Activated T-helper 2 cell treated with anti-CD3 and anti-CD28 coated beads, Interferon-gamma antibody, Interleukin-2, Interleukin-4, amounts not matched to agents 10 μg/mL and 5 μg/mL and 100 μg/mL, durations not matched to agents 14 hours and 24 hours and 36 hours (primary cell): ENCODE measurements around the gene AFDN. TPM values are rescaled to one million over a fixed set of nuclear protein-coding genes. Genes with fewer than 3 reads are reported as not detected.

Experiments
- DNase-seq: peaks from one replicate; pipeline ENCODE4 v3.0.0; 2021; ENCODE audit warnings: low spot score
- H3K27ac Mint-ChIP-seq: one replicate; pipeline ENCODE4 v1.8.0; 2021; ENCODE audit warnings: mixed read lengths
- H3K27me3 Mint-ChIP-seq: one replicate; pipeline ENCODE4 v1.8.0; 2021; ENCODE audit warnings: low read depth, mixed read lengths
- H3K36me3 Mint-ChIP-seq: one replicate; pipeline ENCODE4 v1.8.0; 2021; ENCODE audit warnings: low read depth, mixed read lengths
- H3K4me1 Mint-ChIP-seq: one replicate; pipeline ENCODE4 v1.8.0; 2021; ENCODE audit warnings: low read depth, mixed read lengths
- H3K4me3 Mint-ChIP-seq: one replicate; pipeline ENCODE4 v1.8.0; 2021; ENCODE audit warnings: low read depth, mild to moderate bottlenecking, moderate library complexity, mixed read lengths
- H3K9me3 Mint-ChIP-seq: one replicate; pipeline ENCODE4 v1.8.0; 2021; ENCODE audit warnings: mixed read lengths
- intact Hi-C: fragments of 100-400 bp; cut with micrococcal nuclease; formaldehyde crosslinking; loops from one replicate; pipeline ENCODE4 v1.15.1; 2023
- total RNA-seq: library from RNA; stranded (reverse); gene quantifications from 2 replicates; pipeline ENCODE4 v1.2.3, GENCODE V29; 2022

AFDN gene
- total RNA-seq, 1 donor from 2014 or later = 28.2 TPM

DNA sequence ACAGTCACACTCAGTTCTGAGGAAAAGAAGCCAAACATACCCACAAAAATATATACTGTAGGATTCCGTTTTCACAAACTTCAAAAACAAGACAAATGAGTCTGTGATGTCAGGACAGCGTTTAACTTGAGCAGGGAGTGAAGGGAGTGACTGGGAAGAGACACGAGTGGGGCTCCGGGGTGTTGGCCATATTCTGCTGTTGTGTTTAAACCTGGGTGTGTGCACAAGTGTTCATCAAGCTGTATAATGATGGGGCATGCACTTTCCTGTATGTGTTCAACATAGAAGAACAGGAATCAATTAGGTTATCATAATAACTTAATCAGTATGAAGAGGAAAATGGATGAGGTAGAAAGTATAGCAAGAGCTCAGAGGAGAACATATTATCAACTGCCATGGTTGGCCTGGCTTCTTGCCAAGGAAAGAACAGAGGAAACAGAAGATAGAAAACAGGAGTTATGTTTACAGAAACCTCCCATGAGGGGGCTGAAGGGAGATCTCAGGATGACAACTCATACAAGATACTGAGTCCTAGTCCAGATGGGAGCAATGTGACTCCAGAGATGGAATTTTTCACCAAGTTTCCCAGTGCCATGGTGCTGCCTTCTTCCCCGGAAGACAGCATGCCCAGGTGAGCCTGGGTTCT lies 15.1 kb upstream of the AFDN start:
- Mint-ChIP-seq H3K9me3 (no peaks in the 10 kb centered on the region), H3K4me1 (no peaks in the 10 kb centered on the region), H3K4me3 (no peak overlapping the region), H3K27ac (no peak overlapping the region), H3K27me3 (peaks cover 17% of the 10 kb centered on the region), H3K36me3 (no peaks in the 10 kb centered on the region)
- intact Hi-C loops = no loop called here
- no peak for DNase-seq

DNA sequence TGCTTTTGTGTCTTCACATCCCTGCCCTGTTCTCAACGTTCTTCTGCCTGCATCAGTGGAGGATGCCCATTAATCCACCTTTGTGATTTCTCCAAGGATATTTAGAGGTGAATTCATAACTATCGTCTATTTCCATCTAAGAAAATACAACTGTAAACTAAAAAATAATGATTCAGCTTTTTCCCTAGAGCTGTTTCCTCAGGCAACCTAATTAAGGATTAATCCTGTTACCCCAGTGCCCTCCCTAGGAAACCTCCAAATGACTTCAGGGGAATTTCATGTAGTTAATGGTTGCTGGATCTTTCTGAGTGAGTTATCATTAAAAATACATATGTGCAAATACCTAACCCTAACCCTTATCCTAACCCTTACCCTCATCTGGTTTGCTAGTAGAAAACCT lies 14.6 kb upstream of the AFDN start:
- intact Hi-C loops = no loop called here
- Mint-ChIP-seq H3K9me3 (no peaks in the 10 kb centered on the region), H3K27ac (no peak overlapping the region), H3K4me1 (no peaks in the 10 kb centered on the region), H3K4me3 (no peak overlapping the region), H3K27me3 (peaks cover 18% of the 10 kb centered on the region), H3K36me3 (no peaks in the 10 kb centered on the region)
- no peak for DNase-seq

DNA sequence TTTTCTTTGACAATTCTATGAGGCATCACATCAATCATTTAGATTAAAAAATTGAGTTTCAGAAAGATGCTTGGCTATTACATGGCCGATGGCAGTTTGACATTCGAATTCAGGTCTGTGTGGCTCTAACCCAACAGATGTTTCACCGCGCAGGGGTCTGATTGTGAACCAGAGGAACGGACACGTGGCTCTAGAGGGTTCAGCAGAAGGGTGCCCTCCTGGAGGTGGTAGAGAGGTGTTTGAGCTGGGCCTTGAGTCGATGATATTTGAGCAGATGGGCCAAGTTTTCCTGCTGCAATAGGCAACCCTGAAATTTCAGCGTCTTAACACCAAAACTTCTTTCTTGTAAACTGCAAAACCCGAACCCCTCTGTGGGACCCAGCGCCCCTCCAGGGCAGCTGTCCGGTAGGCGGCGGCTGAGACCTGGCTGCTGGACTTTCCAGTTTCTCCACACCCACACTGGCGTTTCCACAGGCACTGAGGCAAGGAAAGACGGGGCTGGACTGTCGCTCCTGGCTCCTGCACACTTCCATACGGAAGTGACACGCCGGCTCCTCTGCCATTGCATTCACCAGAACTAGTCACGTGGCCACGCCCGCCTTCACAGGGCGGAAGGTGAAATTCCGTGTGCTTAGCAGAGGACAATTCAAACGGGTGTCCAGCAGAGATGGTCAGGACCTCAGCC lies 11.3 kb upstream of the AFDN start:
- Mint-ChIP-seq H3K27me3 (peaks cover 33% of the 10 kb centered on the region), H3K9me3 (no peaks in the 10 kb centered on the region), H3K27ac (no peak overlapping the region), H3K36me3 (no peaks in the 10 kb centered on the region), H3K4me3 (no peak overlapping the region), H3K4me1 (no peaks in the 10 kb centered on the region)
- DNase-seq = no peak
- intact Hi-C loops = no loop called here

DNA sequence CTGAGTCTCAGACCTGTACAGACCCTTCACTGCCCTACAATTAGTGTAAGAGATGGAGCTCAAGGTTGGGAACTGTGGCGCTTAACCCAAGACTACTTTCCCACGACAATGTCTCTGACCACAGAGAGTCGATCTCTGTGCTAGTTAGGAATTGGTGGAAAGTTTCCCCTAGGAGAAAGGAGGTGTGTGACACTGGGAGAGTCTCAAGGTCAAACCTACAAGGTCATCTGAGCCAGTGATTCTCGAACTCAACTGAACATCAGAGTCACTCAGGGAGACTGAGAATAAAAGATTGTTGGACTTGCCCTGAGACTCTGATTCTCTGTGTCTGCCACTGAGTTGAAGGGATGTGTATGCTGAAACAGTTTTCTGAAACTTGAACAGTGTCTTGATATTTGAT lies 9.7 kb upstream of the AFDN start:
- Mint-ChIP-seq H3K36me3 (no peaks in the 10 kb centered on the region), H3K27ac (no peak overlapping the region), H3K9me3 (no peaks in the 10 kb centered on the region), H3K4me3 (no peak overlapping the region), H3K4me1 (no peaks in the 10 kb centered on the region), H3K27me3 (peaks cover 38% of the 10 kb centered on the region)
- intact Hi-C loops = no loop called here
- no peak for DNase-seq

DNA sequence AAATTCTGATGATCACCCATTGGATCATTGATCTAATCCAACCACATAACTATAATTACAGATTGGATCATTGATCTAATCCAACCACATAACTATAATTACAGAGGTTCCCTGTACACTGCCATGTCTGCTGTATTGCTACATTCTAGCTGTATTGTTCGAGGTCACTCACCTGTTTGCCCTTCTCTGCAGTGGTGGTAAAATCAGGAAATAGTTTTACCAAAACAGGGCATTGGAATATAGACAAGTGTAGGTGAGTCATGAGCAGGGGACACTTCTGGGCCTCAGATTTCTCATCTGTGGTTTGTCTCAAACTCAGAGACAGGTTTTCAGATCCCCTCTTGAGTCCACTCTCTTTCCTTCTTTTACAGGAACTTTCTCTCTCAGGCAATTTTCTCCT lies 9.0 kb upstream of the AFDN start:
- Mint-ChIP-seq H3K36me3 (no peaks in the 10 kb centered on the region), H3K27me3 (peaks cover 39% of the 10 kb centered on the region), H3K9me3 (no peaks in the 10 kb centered on the region), H3K4me1 (no peaks in the 10 kb centered on the region), H3K27ac (no peak overlapping the region), H3K4me3 (no peak overlapping the region)
- intact Hi-C loops = no loop called here
- DNase-seq = no peak

DNA sequence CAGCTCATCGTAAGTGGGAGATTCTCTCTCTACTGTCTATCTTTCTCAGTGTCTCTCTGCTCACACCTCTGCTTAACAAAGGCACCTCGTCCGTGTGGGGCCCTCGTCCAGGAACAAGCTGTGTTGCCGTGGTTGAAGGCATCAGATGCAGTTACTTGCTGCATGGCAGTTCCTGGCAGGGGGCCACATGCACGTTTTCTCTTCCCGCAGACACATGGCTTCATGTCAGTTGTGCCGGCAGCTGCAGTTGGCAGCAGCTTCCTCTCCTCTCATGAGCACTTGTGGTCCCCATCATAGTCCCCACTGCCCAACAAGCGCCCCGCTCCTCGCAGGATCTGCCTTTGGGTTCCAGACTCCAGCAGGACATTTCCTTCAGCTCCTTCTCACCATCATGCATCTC lies 7.1 kb upstream of the AFDN start:
- Mint-ChIP-seq H3K9me3 (no peaks in the 10 kb centered on the region), H3K27ac (no peak overlapping the region), H3K4me3 (no peak overlapping the region), H3K27me3 (peaks cover 48% of the 10 kb centered on the region), H3K4me1 (no peaks in the 10 kb centered on the region), H3K36me3 (no peaks in the 10 kb centered on the region)
- DNase-seq = no peak
- intact Hi-C loops = no loop called here

DNA sequence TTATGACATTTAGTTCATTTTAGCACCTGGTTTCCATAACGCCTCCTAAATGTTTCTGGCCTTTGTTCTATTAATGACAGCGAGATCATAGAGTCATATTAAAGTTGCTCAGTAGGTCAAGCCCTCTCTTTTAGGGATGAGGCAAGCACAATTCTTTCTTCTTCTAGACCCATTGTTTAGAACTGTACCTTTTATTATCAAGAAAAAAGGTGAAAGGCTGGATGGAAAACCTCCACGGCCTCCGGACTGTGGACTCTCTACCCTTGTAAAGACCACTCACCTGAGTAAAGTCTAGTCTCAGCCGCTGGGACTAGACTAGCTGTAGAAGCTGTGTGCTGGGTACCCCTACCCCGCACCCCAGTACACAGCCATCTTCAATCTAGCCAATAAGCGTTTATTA lies 6.0 kb upstream of the AFDN start:
- intact Hi-C loops = no loop called here
- peaks cover 4% of the 10 kb centered on the region for H3K4me1 Mint-ChIP-seq
- H3K4me3 Mint-ChIP-seq = no peak overlapping the region
- no peaks in the 10 kb centered on the region for H3K36me3 Mint-ChIP-seq
- no peak overlapping the region for H3K27ac Mint-ChIP-seq
- no peaks in the 10 kb centered on the region for H3K9me3 Mint-ChIP-seq
- no peak for DNase-seq
- H3K27me3 Mint-ChIP-seq = peaks cover 57% of the 10 kb centered on the region

DNA sequence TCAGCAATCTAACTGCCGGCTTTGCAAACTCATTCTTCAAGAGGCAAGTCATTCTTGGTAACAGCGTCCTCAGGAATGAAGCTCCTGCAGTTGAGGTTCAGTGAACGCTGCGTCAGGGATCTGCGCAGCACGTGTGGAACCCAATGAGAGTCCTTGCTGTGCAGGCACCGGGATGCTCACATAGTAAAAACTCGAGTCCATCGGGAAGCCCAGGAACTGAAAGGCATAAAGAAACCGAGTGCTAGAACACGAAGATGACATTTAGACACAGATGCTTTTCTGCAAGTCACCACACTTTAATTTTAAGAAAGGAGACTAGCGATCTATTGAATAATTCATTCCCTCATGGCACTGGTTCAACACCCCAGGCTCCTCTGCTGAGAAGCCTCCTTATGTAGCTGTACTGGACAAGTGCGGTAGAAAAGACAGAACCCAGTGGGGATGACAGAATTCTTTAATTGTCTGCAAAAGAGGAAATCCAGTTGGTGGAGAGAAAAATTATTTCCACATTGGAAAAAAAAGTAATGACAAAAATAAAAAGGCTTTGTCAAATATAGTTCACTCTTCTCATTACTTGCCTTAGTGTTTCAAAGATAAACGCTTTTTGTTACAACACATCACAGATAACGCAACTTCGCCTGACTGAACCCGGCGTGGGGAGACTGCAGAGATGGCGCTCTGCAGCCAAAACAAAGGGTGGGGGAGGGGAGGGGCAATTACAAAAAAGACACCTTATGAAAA lies 1.9 kb upstream of the AFDN start:
- intact Hi-C loops = loop anchor here (5.0 kb wide), 1 partner anchor 117 kb away; no protein-coding TSS in a partner anchor
- no peaks in the 10 kb centered on the region for H3K9me3 Mint-ChIP-seq
- peaks cover 17% of the 10 kb centered on the region for H3K4me1 Mint-ChIP-seq
- H3K27me3 Mint-ChIP-seq = peaks cover 67% of the 10 kb centered on the region
- DNase-seq = no peak
- no peaks in the 10 kb centered on the region for H3K36me3 Mint-ChIP-seq
- no peak overlapping the region for H3K27ac Mint-ChIP-seq
- peak overlapping the region; percentile 21 for H3K4me3 Mint-ChIP-seq

DNA sequence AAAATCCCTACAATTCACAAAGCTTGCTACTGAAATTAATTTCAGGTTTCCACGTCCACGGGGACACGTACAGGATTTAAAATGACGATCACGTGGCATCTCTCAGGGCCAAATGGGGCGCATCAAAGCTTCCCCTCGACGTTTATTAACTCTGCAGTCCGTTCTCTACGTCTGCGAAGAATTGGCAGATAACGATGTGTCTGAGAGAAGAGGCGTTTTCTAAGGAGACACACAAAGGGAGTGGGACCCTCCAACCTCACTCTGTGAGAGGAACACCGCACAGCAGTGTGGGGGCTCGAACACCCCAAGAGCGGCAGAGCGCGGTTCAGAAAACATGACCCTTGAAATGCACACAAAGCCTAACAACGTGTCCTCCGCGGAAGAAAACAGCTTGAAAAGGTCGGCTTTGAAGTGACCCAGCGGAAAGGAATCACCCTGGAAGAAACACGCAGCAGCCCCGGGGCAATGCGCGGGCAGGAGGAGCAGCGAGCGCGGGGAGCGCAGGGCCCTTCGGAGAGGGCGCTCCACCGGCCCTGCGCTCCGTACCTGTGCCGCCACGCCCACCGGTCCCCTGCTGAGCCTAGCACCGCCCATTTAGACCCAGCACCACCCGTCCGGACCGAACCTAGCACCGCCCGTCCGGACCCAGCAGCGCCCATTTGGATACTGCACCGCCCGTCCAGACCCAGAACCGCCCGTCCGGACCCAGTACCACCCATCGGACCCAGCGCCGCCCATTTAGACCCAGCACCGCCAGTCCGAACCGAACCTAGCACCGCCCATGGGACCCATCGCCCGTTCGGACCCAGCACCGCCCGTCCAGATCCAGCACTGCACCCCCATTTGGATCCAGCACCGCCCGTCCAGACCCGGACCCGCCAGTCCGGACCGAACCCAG lies 1.1 kb upstream of the AFDN start:
- H3K27me3 Mint-ChIP-seq = peaks cover 70% of the 10 kb centered on the region
- no peaks in the 10 kb centered on the region for H3K36me3 Mint-ChIP-seq
- H3K4me3 Mint-ChIP-seq = peak overlapping the region; percentile 83
- intact Hi-C loops = loop anchor here (5.0 kb wide), 1 partner anchor 118 kb away; no protein-coding TSS in a partner anchor
- no peaks in the 10 kb centered on the region for H3K9me3 Mint-ChIP-seq
- no peak for DNase-seq
- H3K4me1 Mint-ChIP-seq = peaks cover 23% of the 10 kb centered on the region
- no peak overlapping the region for H3K27ac Mint-ChIP-seq

DNA sequence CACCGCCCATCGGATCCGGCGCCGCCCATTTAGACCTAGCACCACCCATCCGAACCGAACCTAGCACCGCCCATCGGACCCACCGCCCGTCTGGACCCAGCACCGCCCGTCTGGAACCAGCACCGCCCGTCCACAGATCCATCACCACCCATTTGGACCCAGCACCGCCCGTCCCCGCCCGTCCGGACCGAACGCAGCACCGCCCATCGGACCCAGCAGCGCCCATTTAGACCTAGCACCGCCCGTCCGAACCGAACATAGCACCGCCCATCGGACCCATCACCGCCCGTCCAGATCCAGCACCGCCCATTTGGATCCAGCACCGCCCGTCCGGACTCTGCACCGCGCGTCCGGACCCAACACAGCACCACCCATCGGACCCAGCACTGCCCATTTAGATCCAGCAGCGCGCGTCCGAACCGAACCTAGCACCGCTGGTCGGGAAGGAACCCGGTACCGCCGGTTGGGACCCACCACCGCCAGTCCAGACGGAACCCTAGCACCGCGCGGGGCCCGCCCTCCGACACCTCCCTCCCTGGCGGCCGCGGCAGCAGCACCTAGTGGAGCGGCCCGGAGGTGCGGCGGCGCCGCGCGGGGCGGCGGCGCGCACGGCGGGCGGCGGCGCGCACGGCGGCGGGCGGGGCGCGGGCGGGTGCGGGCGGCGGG lies 348 bp upstream of the AFDN start:
- H3K9me3 Mint-ChIP-seq = no peaks in the 10 kb centered on the region
- DNase-seq = peak; percentile 59
- H3K36me3 Mint-ChIP-seq = no peaks in the 10 kb centered on the region
- peak overlapping the region; percentile 83 for H3K4me3 Mint-ChIP-seq
- no peak overlapping the region for H3K27ac Mint-ChIP-seq
- H3K27me3 Mint-ChIP-seq = peaks cover 72% of the 10 kb centered on the region
- H3K4me1 Mint-ChIP-seq = peaks cover 28% of the 10 kb centered on the region
- intact Hi-C loops = loop anchor here (5.0 kb wide), 1 partner anchor 119 kb away; no protein-coding TSS in a partner anchor

DNA sequence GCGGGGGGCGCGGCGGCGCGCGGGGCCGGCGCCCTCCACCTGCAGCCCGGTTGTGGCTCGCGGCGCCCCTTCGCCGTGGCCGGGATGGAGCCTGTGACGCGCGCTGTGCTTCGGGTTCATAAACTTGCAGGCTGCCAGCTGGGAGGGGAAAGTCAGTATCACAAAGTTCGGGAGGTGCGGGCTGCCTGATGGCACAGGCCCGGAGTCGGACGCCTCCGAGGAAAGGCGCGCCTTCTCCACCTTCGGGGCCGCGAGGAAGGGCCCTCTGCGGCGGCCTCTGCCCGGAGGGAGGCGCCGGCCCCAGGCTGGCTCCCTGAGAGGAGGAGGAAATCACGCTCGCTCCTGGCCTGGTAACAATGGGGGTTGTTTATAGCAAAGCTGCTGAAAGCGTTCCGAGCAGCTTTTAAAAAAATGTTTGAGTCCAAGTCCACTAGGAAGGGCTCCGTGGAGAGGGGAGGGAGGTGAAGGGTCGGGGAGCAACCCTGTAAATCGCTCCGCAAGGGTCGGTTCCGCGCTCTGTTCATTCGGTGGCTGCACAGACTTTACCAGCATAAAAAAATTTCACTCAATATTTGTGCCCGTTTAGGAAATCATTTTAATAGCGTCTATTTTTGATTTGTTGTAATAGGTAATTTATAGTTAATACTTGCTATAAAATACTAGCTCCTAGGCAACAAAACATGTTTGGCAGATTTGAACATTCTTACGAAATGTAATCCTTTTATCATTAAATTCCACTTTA lies 1.0 kb downstream of the AFDN start:
- H3K27me3 Mint-ChIP-seq = peaks cover 71% of the 10 kb centered on the region
- no peak for DNase-seq
- H3K27ac Mint-ChIP-seq = no peak overlapping the region
- H3K9me3 Mint-ChIP-seq = no peaks in the 10 kb centered on the region
- no peaks in the 10 kb centered on the region for H3K36me3 Mint-ChIP-seq
- intact Hi-C loops = loop anchor here (5.0 kb wide), 1 partner anchor 120 kb away; no protein-coding TSS in a partner anchor
- peak overlapping the region; percentile 81 for H3K4me3 Mint-ChIP-seq
- H3K4me1 Mint-ChIP-seq = peaks cover 36% of the 10 kb centered on the region
